Heart left ventricle (tissue), 13 donors: ENCODE data around the gene LGALS3BP.

Experiments
- POLR2A ChIP-seq, 2 donors: fragments of 450-650 bp; IDR thresholded peaks; one replicate each; pipeline ENCODE4 v1.6.1; 2017; ENCODE audit warnings: antibody characterized with exemption in 2 of 2, mild to moderate bottlenecking in 2 of 2, moderate library complexity in 2 of 2
- TF ChIP-seq, protein P1 (sequence below), 12 donors: fragments of 200-600 bp; sonication (generic) in 4 of 12; IDR thresholded peaks; one replicate each; pipeline versions ENCODE4 v1.5.0 to v1.8.0; 2018 to 2022; ENCODE audit warnings: antibody characterized with exemption in 12 of 12, mild to moderate bottlenecking in 5 of 12
- donor health status: ischemic (EF 13 %, LVEDD 7.1; RV severe dilation, severe dysfunction).
- donor health status: DM: no; HTN: yes; CAD: no.
- donor health status: DM: no; HTN: no; CAD: no.
- donor health status: ischemic (EF 25% LVEDD 6.9; RV normal size, moderate dysfunction).
- donor health status: ischemic (EF 25% LVEDD 5.7; RV mildly dilated, moderate dysfunction).
- donor health status: ischemic (EF 35%, LVEDD 5.7; RV mildly dilated, moderate dysfunction).
- donor health status: nonischemic (EF 11% LVEDD 7.7; RV severe dilation, severe dysfunction).
- donor health status: DM: yes; HTN: yes; CAD: no.
- donor health status: PGD.
- donor health status: ischemic (EF 29% LVEDD 5.4; RV normal size, mild dysfunction).
- donor health status: nonischemic (EF 23%, LVEDD 6.1; RV moderate dilation, normal function).

- TF ChIP-seq, protein P1, sequence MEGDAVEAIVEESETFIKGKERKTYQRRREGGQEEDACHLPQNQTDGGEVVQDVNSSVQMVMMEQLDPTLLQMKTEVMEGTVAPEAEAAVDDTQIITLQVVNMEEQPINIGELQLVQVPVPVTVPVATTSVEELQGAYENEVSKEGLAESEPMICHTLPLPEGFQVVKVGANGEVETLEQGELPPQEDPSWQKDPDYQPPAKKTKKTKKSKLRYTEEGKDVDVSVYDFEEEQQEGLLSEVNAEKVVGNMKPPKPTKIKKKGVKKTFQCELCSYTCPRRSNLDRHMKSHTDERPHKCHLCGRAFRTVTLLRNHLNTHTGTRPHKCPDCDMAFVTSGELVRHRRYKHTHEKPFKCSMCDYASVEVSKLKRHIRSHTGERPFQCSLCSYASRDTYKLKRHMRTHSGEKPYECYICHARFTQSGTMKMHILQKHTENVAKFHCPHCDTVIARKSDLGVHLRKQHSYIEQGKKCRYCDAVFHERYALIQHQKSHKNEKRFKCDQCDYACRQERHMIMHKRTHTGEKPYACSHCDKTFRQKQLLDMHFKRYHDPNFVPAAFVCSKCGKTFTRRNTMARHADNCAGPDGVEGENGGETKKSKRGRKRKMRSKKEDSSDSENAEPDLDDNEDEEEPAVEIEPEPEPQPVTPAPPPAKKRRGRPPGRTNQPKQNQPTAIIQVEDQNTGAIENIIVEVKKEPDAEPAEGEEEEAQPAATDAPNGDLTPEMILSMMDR (IDR thresholded peaks at IDR 0.05), result no peak
- TF ChIP-seq POLR2A (IDR thresholded peaks at IDR 0.05), result no peak
Observed at GRCh38 chr17:78973196-78973595, 6.5 kb downstream of the LGALS3BP start.
